ENCODE data around the gene TRMO. TPM values are rescaled to one million over a fixed set of nuclear protein-coding genes. Genes with fewer than 3 reads are reported as not detected.

Gene TRMO
- total RNA-seq, 1 experiment from 2014 or later, result 15.8 TPM

GRCh38 chr9:97911528-97911927, 10.8 kb downstream of the TRMO start:
- no TSS peak for BruUV-seq (replicated peaks)
- H3K4me3 ChIP-seq, result no peak overlapping the region
- no peaks in the 10 kb centered on the region for H3K27me3 ChIP-seq (ENCODE audit: insufficient read depth, low read depth)
- no peak for DNase-seq
- peaks cover 4% of the 10 kb centered on the region; the same call in 1 of the 2 replicates for H4K20me1 ChIP-seq (ENCODE audit: insufficient read depth)
- H3K79me2 ChIP-seq (ENCODE audit: low read depth), result 0 out of 2 replicates have a peak, but pooled peaks cover 4% of the 10 kb centered on the region
- no peak for TF ChIP-seq EZH2 (IDR thresholded peaks at IDR 0.05; ENCODE audit: low read depth)
- no peak for TF ChIP-seq CTCF (conservative IDR thresholded peaks at IDR 0.05)
- H3K4me2 ChIP-seq, result no peak overlapping the region
- H3K36me3 ChIP-seq (ENCODE audit: low read depth), result peaks cover 26% of the 10 kb centered on the region
- POLR2A ChIA-PET (ENCODE audit: unreplicated experiment), result no interaction called here
- no peak overlapping the region for H2AFZ ChIP-seq
- H3K9me2 ChIP-seq (ENCODE audit: insufficient read depth), result no peaks in the 10 kb centered on the region
- no peak overlapping the region for H3K27ac ChIP-seq
- no peaks in the 10 kb centered on the region for H3K9me3 ChIP-seq (ENCODE audit: insufficient read depth, low read depth)
- CTCF ChIA-PET, result no interaction called here
- H3F3A ChIP-seq (ENCODE audit: insufficient read depth, low read depth), result 0 out of 2 replicates have a peak, but pooled peaks cover 6% of the 10 kb centered on the region
- H3K4me1 ChIP-seq (replicated peaks; ENCODE audit: insufficient read depth), result no peaks in the 10 kb centered on the region
- intact Hi-C loops (cut with micrococcal nuclease; ENCODE audit: unreplicated experiment), result no loop called here

- intact Hi-C loops (cut with micrococcal nuclease; ENCODE audit: unreplicated experiment), result no loop called here
- Histone ChIP-seq H3K27me3 (ENCODE audit: insufficient read depth, low read depth) (no peaks in the 10 kb centered on the region), H3K27ac (no peak overlapping the region), H3K79me2 (ENCODE audit: low read depth) (0 out of 2 replicates have a peak, but pooled peaks cover 4% of the 10 kb centered on the region), H3K9me3 (ENCODE audit: insufficient read depth, low read depth) (no peaks in the 10 kb centered on the region), H2AFZ (no peak overlapping the region), H3K4me3 (no peak overlapping the region), H3K9me2 (ENCODE audit: insufficient read depth) (no peaks in the 10 kb centered on the region), H3K4me2 (no peak overlapping the region), H3F3A (ENCODE audit: insufficient read depth, low read depth) (0 out of 2 replicates have a peak, but pooled peaks cover 6% of the 10 kb centered on the region), H3K36me3 (ENCODE audit: low read depth) (peaks cover 22% of the 10 kb centered on the region), H3K4me1 (replicated peaks; ENCODE audit: insufficient read depth) (no peaks in the 10 kb centered on the region), H4K20me1 (ENCODE audit: insufficient read depth) (no peaks in the 10 kb centered on the region; the same call in 1 of the 2 replicates)
- TF ChIP-seq EZH2 (IDR thresholded peaks at IDR 0.05; ENCODE audit: low read depth) (no peak), CTCF (conservative IDR thresholded peaks at IDR 0.05) (no peak)
- CTCF ChIA-PET, result no interaction called here
- DNase-seq, result no peak
- BruUV-seq (replicated peaks), result no TSS peak
- POLR2A ChIA-PET (ENCODE audit: unreplicated experiment), result interaction anchor here (0.6 kb wide), 2 partner anchors 287 to 1311 kb away, joined by 3 to 4 read pairs; no protein-coding TSS in a partner anchor
These were observed 11.9 kb downstream of the TRMO start for GRCh38 chr9:97910357-97910756.

- no peak for TF ChIP-seq EZH2 (IDR thresholded peaks at IDR 0.05; ENCODE audit: low read depth)
- TF ChIP-seq CTCF (conservative IDR thresholded peaks at IDR 0.05), result no peak
- CTCF ChIA-PET, result no interaction called here
- no peaks in the 10 kb centered on the region for H3K27me3 ChIP-seq (ENCODE audit: insufficient read depth, low read depth)
- DNase-seq, result no peak
- intact Hi-C loops (cut with micrococcal nuclease; ENCODE audit: unreplicated experiment), result no loop called here
- peaks cover 15% of the 10 kb centered on the region for H3K36me3 ChIP-seq (ENCODE audit: low read depth)
- H2AFZ ChIP-seq, result no peak overlapping the region
- H3K27ac ChIP-seq, result no peak overlapping the region
- no peaks in the 10 kb centered on the region for H3K9me3 ChIP-seq (ENCODE audit: insufficient read depth, low read depth)
- no peak overlapping the region for H3K4me3 ChIP-seq
- no peak overlapping the region for H3K4me2 ChIP-seq
- BruUV-seq (replicated peaks), result no TSS peak
- 0 out of 2 replicates have a peak, but pooled peaks cover 4% of the 10 kb centered on the region for H3K79me2 ChIP-seq (ENCODE audit: low read depth)
- 0 out of 2 replicates have a peak, but pooled peaks cover 6% of the 10 kb centered on the region for H3F3A ChIP-seq (ENCODE audit: insufficient read depth, low read depth)
- POLR2A ChIA-PET (ENCODE audit: unreplicated experiment), result interaction anchor here (1.0 kb wide), 1 partner anchor 13 kb away, joined by 6 read pairs; the partner anchor contains the start of gene TRMO
- H3K9me2 ChIP-seq (ENCODE audit: insufficient read depth), result no peaks in the 10 kb centered on the region
- H4K20me1 ChIP-seq (ENCODE audit: insufficient read depth), result no peaks in the 10 kb centered on the region; the same call in none of the 2 replicates
- H3K4me1 ChIP-seq (replicated peaks; ENCODE audit: insufficient read depth), result no peaks in the 10 kb centered on the region
These were observed 13.6 kb downstream of the TRMO start for GRCh38 chr9:97908705-97909104.

All from PC-9 (cell line).